NOMO-1 treated with DMSO at 0.1 percent for 48 hours (cell line): ENCODE results near the gene CC2D1B.
"Not testable (repeated sequence)": the region's sequence is repeated elsewhere in the genome, so short reads cannot be mapped to it uniquely, and the experiment has no call there.

Experiments
- DNase-seq: peaks from one replicate; lab custom pipeline; 2025; ENCODE audit not compliant: unreplicated experiment; lab: John Stamatoyannopoulos, UW

Gene CC2D1B

DNA sequence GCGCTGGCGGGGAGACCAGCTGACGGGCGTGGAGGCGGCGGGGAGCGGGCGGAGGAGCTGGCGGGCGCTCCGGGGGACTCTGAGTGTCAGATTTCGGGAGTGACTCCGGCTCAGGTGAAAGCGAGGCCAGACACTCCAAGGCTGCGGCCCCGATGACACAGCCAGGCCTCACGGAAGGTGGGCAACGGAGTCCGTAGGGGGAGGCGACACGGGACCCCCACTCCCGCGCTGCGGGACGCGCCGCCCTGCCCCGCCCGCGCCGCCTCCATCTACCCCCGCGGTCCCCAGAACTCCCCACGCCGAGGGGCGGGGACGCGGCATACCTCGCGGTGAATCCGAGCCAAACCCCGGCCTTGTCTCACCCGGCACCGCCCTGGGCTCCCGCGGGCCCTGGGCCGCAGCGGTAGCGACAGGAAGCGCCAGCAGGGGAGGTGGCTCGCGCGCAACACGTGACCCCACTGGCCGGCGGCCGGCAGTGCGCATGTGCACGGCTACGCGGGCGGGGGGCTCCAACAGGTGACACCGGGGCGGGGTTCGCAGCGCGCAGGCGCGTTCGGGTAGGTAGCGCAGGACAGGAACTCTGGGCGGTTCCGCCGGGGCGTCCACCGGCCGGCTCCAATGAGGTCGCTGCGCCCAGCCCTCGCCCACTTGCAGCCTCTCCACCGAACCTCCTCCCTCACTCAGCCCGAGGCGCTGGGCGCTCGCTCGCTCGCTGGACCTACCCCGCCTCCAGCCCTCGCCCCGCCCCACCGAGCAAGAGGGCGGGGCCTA is at the start of gene CC2D1B:
Gene CC2D1B (minus strand): TSS at position 460 of the 771 bp plus-strand sequence. CDS start 1,585 bp downstream, outside the sequence.
- peak; percentile 98 for DNase-seq

GRCh38 chr1:52414942-52415341 is 48.9 kb upstream of the CC2D1B start:
- DNase-seq = no peak

DNA sequence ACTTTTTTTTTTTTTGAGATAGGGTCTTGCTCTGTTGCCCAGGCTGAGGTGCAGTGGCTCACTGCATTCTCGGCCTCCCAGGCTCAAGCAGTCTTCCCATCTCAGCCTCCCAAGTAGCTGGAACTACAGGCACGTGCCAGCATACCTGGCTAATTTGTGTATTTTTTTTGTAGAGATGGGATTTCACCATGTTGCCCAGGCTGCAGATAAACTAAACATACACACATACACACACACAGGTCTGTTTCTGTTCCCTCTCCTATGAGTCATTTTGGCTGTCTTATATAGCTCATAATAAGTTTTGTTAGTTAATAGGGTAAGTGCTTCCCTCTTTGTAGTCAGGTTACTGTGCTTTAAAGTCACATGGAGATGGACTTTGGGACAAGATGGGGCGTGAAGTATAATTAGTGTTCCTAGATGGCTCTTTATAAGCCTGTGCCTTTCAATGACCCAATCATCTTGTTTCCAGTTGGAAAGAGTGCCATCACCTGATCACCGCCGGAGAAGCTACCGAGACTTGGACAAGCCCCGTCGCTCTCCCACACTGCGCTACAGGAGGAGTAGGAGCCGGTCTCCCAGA is 47.5 kb upstream of the CC2D1B start:
- DNase-seq = no peak

- DNase-seq = no peak
Measured at GRCh38 chr1:52404975-52405338, 39.0 kb upstream of the CC2D1B start.

DNA sequence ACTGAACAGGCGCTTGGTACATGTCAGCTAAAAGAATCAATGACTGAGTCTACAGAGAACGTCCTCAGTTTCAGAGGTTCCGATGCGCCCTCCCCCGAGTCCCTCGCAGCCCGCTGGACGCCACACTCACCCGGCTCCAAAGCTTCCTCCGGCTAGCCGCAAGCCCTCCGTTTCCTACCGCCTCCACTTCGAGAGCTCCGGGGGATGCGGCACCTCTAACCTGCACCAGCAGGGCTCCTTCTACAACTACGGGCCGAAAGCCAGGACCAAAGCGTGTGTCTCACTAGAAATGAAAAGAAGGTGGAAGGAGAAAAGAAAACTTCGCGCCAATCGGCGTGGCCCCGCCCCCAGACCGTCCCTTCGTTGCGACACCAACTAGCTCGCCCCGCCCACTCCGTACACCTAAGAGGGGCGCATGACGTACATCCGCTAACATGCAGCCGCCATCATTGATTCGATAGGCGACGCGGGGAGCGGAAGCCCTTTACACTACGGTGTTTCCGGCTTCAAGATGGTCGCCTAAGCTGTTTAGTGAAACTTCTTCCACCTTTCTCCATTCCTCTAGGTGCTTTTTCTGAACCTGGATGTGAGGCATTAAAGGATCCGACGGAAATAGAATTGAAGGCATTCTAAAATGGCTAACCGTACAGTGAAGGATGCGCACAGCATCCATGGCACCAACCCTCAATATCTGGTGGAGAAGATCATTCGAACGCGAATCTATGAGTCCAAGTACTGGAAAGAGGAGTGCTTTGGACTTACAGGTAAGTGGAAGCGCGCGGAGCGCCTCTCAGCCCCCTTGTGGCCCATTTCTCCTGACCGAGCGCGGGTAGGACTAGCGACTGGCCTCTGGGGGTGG is 38.3 kb upstream of the CC2D1B start, which contains the start of the genes ORC1 and PRPF38A:
Gene ORC1 (minus strand): TSS at position 308 of the 859 bp plus-strand sequence. CDS start 2,200 bp downstream, outside the sequence.
Gene PRPF38A (plus strand): TSS at position 487 of the 859 bp plus-strand sequence. CDS start 148 bp downstream, at position 635.
- peak; percentile 95 for DNase-seq

DNA sequence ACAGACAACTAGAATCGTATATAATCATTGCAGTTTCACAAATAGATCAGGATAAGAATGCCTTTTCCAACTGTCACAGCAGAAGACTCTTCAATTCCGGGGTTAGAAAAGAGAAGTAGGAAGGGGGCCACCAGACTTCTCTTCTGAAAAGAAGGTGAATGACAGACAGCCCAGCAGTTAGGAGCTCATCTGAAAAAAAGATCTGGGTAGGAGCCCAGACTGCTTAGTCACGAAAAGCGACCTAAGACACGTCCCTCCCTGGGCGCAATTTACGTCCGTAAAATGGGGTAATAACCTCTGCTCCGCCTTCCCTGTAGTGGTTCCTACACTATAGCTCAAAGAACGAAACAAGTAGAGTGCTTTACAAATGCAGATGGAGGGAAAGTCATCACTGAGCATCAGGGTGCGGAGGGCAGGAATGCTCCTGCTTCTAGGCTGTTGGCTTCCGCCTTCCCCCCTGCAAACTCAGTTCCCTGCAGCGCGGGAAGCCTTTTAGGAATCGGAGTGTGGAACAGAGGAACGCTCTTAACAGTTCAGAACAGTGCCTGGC is 37.6 kb upstream of the CC2D1B start:
- DNase-seq = peak; percentile 86

DNA sequence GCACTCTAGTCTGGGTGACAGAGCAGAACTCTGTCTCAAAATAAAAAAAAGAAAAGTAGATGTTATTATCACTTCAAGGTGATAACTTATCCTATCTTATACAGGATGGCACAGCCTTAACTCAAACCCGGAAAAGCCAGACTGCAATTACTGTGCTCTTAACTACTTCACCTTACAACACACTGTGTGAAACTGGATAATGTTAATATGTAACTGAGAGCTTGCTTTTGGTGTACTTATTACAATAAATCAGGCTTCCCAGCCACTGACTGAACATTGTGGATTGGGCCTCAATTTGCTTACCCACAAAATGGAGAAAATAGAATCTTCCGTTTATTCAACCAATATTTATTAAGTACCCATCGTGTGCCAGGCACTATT is 36.8 kb upstream of the CC2D1B start:
- DNase-seq = no peak

GRCh38 chr1:52400131-52400530 is 34.1 kb upstream of the CC2D1B start:
- DNase-seq = no peak

DNA sequence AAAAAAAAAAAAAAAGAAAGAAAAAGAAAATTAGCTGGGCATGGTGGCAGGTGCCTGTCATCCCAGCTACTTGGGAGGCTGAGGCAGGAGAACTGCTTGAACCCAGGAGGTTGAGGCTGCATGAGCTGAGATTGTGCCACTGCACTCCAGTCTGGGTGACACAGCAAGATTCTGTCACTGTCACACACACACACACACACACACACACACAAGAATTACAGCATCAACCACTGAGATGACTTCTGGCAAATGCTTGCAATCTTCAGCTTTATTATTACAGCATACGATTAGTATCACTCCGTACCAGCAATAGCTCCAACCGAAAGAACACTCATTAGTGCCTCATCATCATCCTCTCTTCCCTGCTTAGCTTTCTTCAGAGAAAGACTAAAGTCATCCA is 33.6 kb upstream of the CC2D1B start:
- DNase-seq = no peak

- DNase-seq = no peak
Measured at GRCh38 chr1:52393174-52393573, 27.2 kb upstream of the CC2D1B start.

DNA sequence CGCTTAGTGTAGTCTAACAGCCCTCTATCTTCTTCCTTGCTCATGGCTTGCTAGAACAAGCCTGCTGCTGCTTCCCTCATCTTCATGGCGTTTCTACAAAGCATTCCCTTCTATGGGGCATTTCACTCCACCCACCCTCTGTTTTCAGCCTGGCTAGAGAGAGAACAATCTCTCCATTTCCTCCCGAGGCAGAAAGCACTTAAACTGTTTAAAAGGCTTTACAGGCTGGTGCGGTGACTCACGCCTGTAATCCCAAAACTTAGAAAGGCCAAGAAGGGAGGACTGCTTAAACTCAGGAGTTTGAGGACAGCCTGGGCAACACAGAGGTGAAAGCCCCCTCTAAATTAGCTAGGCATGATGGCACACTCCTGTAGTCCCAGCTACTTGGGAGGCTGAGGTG is 20.5 kb upstream of the CC2D1B start:
- DNase-seq = no peak

DNA sequence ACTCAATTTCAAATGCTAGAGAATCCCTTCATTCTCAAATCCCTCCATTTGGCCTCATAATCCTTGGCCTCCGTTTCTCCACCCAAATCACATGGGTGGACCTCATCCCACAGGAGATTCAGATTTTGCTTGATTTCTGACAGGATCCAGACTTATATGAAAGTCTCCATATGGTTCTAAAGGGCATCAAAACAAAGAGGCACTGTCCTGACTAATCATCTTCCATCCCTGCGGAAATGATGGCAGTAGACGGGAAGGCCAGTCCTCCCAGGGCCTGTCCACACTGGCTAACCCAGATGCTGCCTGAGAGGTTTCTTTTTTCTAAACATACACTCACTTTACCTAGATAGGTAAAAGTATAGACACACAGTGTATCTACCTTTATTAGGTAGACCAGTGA is 19.4 kb upstream of the CC2D1B start:
- DNase-seq = no peak

DNA sequence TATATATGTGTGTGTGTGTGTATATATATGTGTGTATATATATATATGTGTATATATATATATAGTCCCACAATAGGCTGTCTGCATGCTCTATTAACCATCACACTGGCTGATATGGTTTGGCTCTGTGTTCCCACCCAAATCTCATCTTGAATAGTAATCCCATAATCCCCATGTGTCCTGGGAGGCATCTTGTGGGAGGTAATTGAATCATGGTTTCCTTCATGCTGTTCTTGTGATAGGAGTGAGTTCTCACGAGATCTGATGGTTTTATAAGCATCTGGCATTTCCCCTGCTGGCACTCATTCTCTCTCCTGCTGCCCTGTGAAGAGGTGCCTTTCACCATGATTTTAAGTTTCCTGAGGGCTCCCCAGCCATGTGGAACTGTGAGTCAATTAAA is 3.8 kb upstream of the CC2D1B start:
- DNase-seq = not testable (repeated sequence)

DNA sequence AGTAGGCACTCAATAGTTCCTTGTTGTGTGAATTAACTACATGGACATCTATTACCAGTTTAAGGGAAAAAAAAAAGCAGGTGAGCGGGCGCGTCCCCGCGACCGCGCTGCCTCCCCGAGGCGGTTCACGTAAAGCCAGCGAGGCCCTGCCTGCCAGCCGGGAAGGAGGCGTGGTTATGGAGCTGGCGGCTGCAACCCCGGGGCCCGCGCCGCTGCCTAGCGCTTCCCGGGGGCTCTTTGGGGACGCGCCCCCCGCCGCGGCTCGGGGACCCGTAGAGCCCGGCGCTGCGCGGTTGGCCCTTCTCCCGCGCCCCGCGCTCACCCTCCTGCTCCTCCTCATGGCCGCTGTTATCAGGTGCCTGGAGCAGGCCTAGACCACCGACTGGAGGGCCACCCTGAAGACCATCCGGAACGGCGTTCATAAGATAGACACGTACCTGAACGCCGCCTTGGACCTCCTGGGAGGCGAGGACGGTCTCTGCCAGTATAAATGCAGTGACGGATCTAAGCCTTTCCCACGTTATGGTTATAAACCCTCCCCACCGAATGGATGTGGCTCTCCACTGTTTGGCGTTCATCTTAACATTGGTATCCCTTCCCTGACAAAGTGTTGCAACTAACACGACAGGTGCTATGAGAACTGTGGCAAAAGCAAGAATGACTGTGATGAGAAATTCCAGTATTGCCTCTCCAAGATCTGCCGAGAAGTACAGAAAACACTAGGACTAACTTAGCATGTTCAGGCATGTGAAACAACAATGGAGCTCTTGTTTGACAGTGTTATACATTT is 2.6 kb upstream of the CC2D1B start:
- DNase-seq = no peak

- no peak for DNase-seq
Measured at GRCh38 chr1:52367272-52367671, 1.3 kb upstream of the CC2D1B start.

- no peak for DNase-seq
Measured at GRCh38 chr1:52366517-52366827, 467 bp upstream of the CC2D1B start.

GRCh38 chr1:52365071-52365745 is 797 bp downstream of the CC2D1B start:
- peak; percentile 7 for DNase-seq

DNA sequence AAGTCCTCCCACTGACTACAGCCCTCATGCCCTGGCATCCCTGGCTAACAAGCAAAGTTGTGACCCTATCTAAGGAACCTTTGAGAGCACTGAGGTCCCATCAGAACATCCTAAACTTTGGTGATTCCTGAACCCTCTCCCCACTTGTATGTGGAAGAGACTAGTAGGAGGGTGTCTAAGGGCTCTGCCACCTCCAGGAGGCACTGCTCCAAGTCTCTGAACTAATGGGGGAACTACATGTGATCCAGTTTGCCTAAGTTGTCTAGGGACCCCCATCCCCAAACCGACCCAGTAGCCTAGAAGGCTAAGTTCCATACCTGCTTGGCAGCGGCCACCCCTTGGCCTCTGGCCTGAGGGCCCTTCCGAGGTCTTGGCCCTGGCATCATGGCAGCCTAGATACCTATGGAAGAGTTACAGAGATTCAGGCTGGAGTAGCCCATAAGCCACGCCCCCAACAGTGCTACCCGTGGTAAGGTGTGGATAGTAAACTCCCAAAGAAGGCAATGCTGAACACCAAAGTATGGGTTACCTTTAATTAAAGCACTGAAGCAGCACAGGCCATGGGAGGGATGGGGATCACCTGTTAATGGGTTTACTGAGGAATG is 1.7 kb downstream of the CC2D1B start:
- no peak for DNase-seq

DNA sequence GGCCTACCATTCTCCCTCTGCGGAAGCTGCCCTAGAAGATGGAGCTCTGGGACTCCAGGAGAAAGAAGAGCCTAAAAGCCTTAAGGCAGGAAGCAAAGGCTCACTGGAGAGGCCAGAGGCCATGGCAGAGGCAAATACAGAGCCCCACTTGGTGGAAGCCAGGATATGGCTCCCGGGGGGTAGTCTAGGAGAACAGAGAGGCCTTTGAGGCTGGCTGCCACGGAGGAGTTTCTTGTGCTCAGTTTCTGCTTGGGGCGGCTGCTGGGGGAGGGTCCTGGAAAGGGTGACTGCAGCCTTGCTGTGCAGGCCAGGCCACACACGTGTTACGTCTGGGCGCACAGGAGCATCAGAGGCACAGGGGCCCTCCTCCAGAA is 5.4 kb downstream of the CC2D1B start:
- DNase-seq = no peak
